ENCODE results near the gene EHBP1L1. TPM values are rescaled to one million over a fixed set of nuclear protein-coding genes. Genes with fewer than 3 reads are reported as not detected.

EHBP1L1 gene
- total and polyA plus RNA-seq, 2 donors (not counting 1 experiment from before 2014, with no cell fraction given) = 12.8 to 53.5 TPM

- no peak overlapping the region for H2AFZ ChIP-seq (ENCODE audit: low read length)
- peak; percentile 38 to 62 for DNase-seq (ENCODE audit: low read depth in 2 of 2)
- peak overlapping the region; percentile 8 for H3K4me2 ChIP-seq (ENCODE audit: extremely low read depth, insufficient read depth, low read length)
- H4K20me1 ChIP-seq (ENCODE audit: control insufficient read depth, extremely low read depth, insufficient read depth, low read length) = no peaks in the 10 kb centered on the region
- H3K79me2 ChIP-seq (ENCODE audit: control insufficient read depth, insufficient read depth, low read length) = peaks cover 13% of the 10 kb centered on the region
- no peak for TF ChIP-seq CTCF (conservative IDR thresholded peaks at IDR 0.05 in 1 of 2, IDR thresholded peaks at IDR 0.05 in 1 of 2; ENCODE audit: low read depth in 1 of 2, low read length in 2 of 2)
- TF ChIP-seq EZH2 (IDR thresholded peaks at IDR 0.05; ENCODE audit: low read length, missing control alignments) = no peak
- H3K36me3 ChIP-seq (ENCODE audit: control insufficient read depth, insufficient read depth, low read length) = no peaks in the 10 kb centered on the region
- H3K27ac ChIP-seq (ENCODE audit: insufficient read depth, low read length) = peak overlapping the region; percentile 56
- H3K9me3 ChIP-seq (ENCODE audit: control insufficient read depth, insufficient read depth, low read depth, low read length) = no peaks in the 10 kb centered on the region
- no peaks in the 10 kb centered on the region for H3K27me3 ChIP-seq (ENCODE audit: control insufficient read depth, insufficient read depth, low read length)
- H3K4me3 ChIP-seq (replicated peaks in 1 of 4; ENCODE audit: control extremely low read depth in 1 of 4, insufficient read depth in 1 of 4, low read depth in 3 of 4, low read length in 4 of 4) = no peak overlapping the region
- H3K9ac ChIP-seq (ENCODE audit: insufficient read depth, low read length) = no peak overlapping the region
- H3K4me1 ChIP-seq (ENCODE audit: control insufficient read depth, extremely low read depth, insufficient read depth, low read length) = peaks cover 38% of the 10 kb centered on the region
Measured at GRCh38 chr11:65559951-65560537, 15.8 kb upstream of the EHBP1L1 start.

GRCh38 chr11:65560555-65561418 lies 15.1 kb upstream of the EHBP1L1 start:
- DNase-seq (ENCODE audit: low read depth in 2 of 2) = peak; percentile 44 to 87
- Histone ChIP-seq H3K9ac (ENCODE audit: insufficient read depth, low read length) (no peak overlapping the region), H3K4me1 (ENCODE audit: control insufficient read depth, extremely low read depth, insufficient read depth, low read length) (peaks cover 33% of the 10 kb centered on the region), H3K79me2 (ENCODE audit: control insufficient read depth, insufficient read depth, low read length) (peaks cover 13% of the 10 kb centered on the region), H3K27me3 (ENCODE audit: control insufficient read depth, insufficient read depth, low read length) (no peaks in the 10 kb centered on the region), H2AFZ (ENCODE audit: low read length) (peak overlapping the region; percentile 57), H3K27ac (ENCODE audit: insufficient read depth, low read length) (peak overlapping the region; percentile 33), H3K36me3 (ENCODE audit: control insufficient read depth, insufficient read depth, low read length) (no peaks in the 10 kb centered on the region), H3K4me3 (replicated peaks in 1 of 4; ENCODE audit: control extremely low read depth in 1 of 4, insufficient read depth in 1 of 4, low read depth in 3 of 4, low read length in 4 of 4) (no peak overlapping the region), H3K4me2 (ENCODE audit: extremely low read depth, insufficient read depth, low read length) (peak overlapping the region; percentile 60), H3K9me3 (ENCODE audit: control insufficient read depth, insufficient read depth, low read depth, low read length) (no peaks in the 10 kb centered on the region), H4K20me1 (ENCODE audit: control insufficient read depth, extremely low read depth, insufficient read depth, low read length) (no peaks in the 10 kb centered on the region)
- no peak for TF ChIP-seq EZH2 (IDR thresholded peaks at IDR 0.05; ENCODE audit: low read length, missing control alignments)
- TF ChIP-seq CTCF (conservative IDR thresholded peaks at IDR 0.05 in 1 of 2, IDR thresholded peaks at IDR 0.05 in 1 of 2; ENCODE audit: low read depth in 1 of 2, low read length in 2 of 2) = no peak

GRCh38 chr11:65562020-65562419 lies 13.8 kb upstream of the EHBP1L1 start:
- Histone ChIP-seq H3K27ac (ENCODE audit: insufficient read depth, low read length) (no peak overlapping the region), H2AFZ (ENCODE audit: low read length) (no peak overlapping the region), H4K20me1 (ENCODE audit: control insufficient read depth, extremely low read depth, insufficient read depth, low read length) (no peaks in the 10 kb centered on the region), H3K4me3 (replicated peaks in 1 of 4; ENCODE audit: control extremely low read depth in 1 of 4, insufficient read depth in 1 of 4, low read depth in 3 of 4, low read length in 4 of 4) (no peak overlapping the region), H3K79me2 (ENCODE audit: control insufficient read depth, insufficient read depth, low read length) (peaks cover 6% of the 10 kb centered on the region), H3K9me3 (ENCODE audit: control insufficient read depth, insufficient read depth, low read depth, low read length) (no peaks in the 10 kb centered on the region), H3K4me2 (ENCODE audit: extremely low read depth, insufficient read depth, low read length) (no peak overlapping the region), H3K36me3 (ENCODE audit: control insufficient read depth, insufficient read depth, low read length) (no peaks in the 10 kb centered on the region), H3K9ac (ENCODE audit: insufficient read depth, low read length) (no peak overlapping the region), H3K4me1 (ENCODE audit: control insufficient read depth, extremely low read depth, insufficient read depth, low read length) (peaks cover 27% of the 10 kb centered on the region), H3K27me3 (ENCODE audit: control insufficient read depth, insufficient read depth, low read length) (no peaks in the 10 kb centered on the region)
- no peak for TF ChIP-seq CTCF (conservative IDR thresholded peaks at IDR 0.05 in 1 of 2, IDR thresholded peaks at IDR 0.05 in 1 of 2; ENCODE audit: low read depth in 1 of 2, low read length in 2 of 2)
- TF ChIP-seq EZH2 (IDR thresholded peaks at IDR 0.05; ENCODE audit: low read length, missing control alignments) = no peak
- DNase-seq (ENCODE audit: low read depth in 2 of 2) = no peak

Measured in fibroblast of lung (primary cell).